Breast epithelium (tissue), 3 donors: ENCODE data around the gene LCP1.

ENCODE experiments used
- CTCF ChIP-seq, 3 donors: fragments of 450-650 bp; IDR thresholded peaks; one replicate each; pipeline ENCODE4 v1.5.1; 2016 to 2017; ENCODE audit warnings: antibody characterized with exemption in 3 of 3, mild to moderate bottlenecking in 3 of 3, moderate library complexity in 3 of 3
- POLR2A ChIP-seq: fragments of 450-650 bp; IDR thresholded peaks from one replicate; pipeline ENCODE4 v1.6.1; 2016; ENCODE audit warnings: antibody characterized with exemption, mild to moderate bottlenecking, moderate library complexity
- POLR2AphosphoS5 ChIP-seq, 3 donors: sonication (generic); formaldehyde crosslinking; IDR thresholded peaks; one replicate each; pipeline ENCODE4 v1.6.1; 2017; ENCODE audit warnings: antibody characterized with exemption in 3 of 3

- TF ChIP-seq POLR2A (no peak), CTCF (IDR thresholded peaks at IDR 0.05) (no peak), POLR2AphosphoS5 (IDR thresholded peaks at IDR 0.05) (no peak)
Observed at GRCh38 chr13:46178821-46179220, 3.2 kb downstream of the LCP1 start.
